ENCODE data around the gene IFRD1. TPM values are rescaled to one million over a fixed set of nuclear protein-coding genes. Genes with fewer than 3 reads are reported as not detected.

IFRD1 gene
- total RNA-seq, 1 donor from 2014 or later, result 67.0 TPM

GRCh38 chr7:112442210-112442609 is 8.1 kb upstream of the IFRD1 start:
- TF ChIP-seq CTCF (IDR thresholded peaks at IDR 0.05), result no peak
- H3K4me1 Mint-ChIP-seq, result no peaks in the 10 kb centered on the region
- POLR2A ChIA-PET, result no interaction called here
- CTCF ChIA-PET, result no interaction called here
- no peaks in the 10 kb centered on the region for H3K9me3 Mint-ChIP-seq
- no peaks in the 10 kb centered on the region for H3K27me3 Mint-ChIP-seq
- DNase-seq, result no peak
- H3K27ac Mint-ChIP-seq, result no peak overlapping the region
- no peak overlapping the region for H3K4me3 Mint-ChIP-seq
- intact Hi-C loops (cut with micrococcal nuclease), result no loop called here
- no peak for ATAC-seq (ENCODE audit: low read depth)
- no peaks in the 10 kb centered on the region for H3K36me3 Mint-ChIP-seq (ENCODE audit: low read depth)

- ChIA-PET POLR2A (no interaction called here), CTCF (no interaction called here)
- Mint-ChIP-seq H3K36me3 (ENCODE audit: low read depth) (no peaks in the 10 kb centered on the region), H3K4me3 (no peak overlapping the region), H3K27ac (no peak overlapping the region), H3K27me3 (no peaks in the 10 kb centered on the region), H3K9me3 (no peaks in the 10 kb centered on the region), H3K4me1 (peaks cover 4% of the 10 kb centered on the region)
- no peak for ATAC-seq (ENCODE audit: low read depth)
- intact Hi-C loops (cut with micrococcal nuclease), result no loop called here
- no peak for TF ChIP-seq CTCF (IDR thresholded peaks at IDR 0.05)
- DNase-seq, result no peak
Observed at GRCh38 chr7:112444505-112444904, 5.8 kb upstream of the IFRD1 start.

- ChIA-PET CTCF (no interaction called here), POLR2A (no interaction called here)
- no peak for DNase-seq
- Mint-ChIP-seq H3K4me3 (no peak overlapping the region), H3K27me3 (no peaks in the 10 kb centered on the region), H3K9me3 (no peaks in the 10 kb centered on the region), H3K4me1 (peaks cover 14% of the 10 kb centered on the region), H3K36me3 (ENCODE audit: low read depth) (peaks cover 10% of the 10 kb centered on the region), H3K27ac (no peak overlapping the region)
- TF ChIP-seq CTCF (IDR thresholded peaks at IDR 0.05), result no peak
- no peak for ATAC-seq (ENCODE audit: low read depth)
- intact Hi-C loops (cut with micrococcal nuclease), result no loop called here
Observed at GRCh38 chr7:112446431-112446830, 3.8 kb upstream of the IFRD1 start.

GRCh38 chr7:112447406-112447805 is 2.9 kb upstream of the IFRD1 start:
- H3K36me3 Mint-ChIP-seq (ENCODE audit: low read depth), result peaks cover 11% of the 10 kb centered on the region
- CTCF ChIA-PET, result no interaction called here
- intact Hi-C loops (cut with micrococcal nuclease), result no loop called here
- POLR2A ChIA-PET, result no interaction called here
- no peak overlapping the region for H3K4me3 Mint-ChIP-seq
- H3K27ac Mint-ChIP-seq, result no peak overlapping the region
- no peaks in the 10 kb centered on the region for H3K9me3 Mint-ChIP-seq
- no peak for TF ChIP-seq CTCF (IDR thresholded peaks at IDR 0.05)
- no peaks in the 10 kb centered on the region for H3K27me3 Mint-ChIP-seq
- peaks cover 23% of the 10 kb centered on the region for H3K4me1 Mint-ChIP-seq
- ATAC-seq (ENCODE audit: low read depth) (no peak), DNase-seq (no peak)

- CTCF ChIA-PET, result no interaction called here
- no peak for TF ChIP-seq CTCF (IDR thresholded peaks at IDR 0.05)
- Mint-ChIP-seq H3K4me1 (peaks cover 31% of the 10 kb centered on the region), H3K4me3 (no peak overlapping the region), H3K27ac (no peak overlapping the region), H3K27me3 (no peaks in the 10 kb centered on the region), H3K9me3 (no peaks in the 10 kb centered on the region), H3K36me3 (ENCODE audit: low read depth) (peaks cover 11% of the 10 kb centered on the region)
- no peak for DNase-seq
- ATAC-seq (ENCODE audit: low read depth), result no peak
- intact Hi-C loops (cut with micrococcal nuclease), result no loop called here
- POLR2A ChIA-PET, result interaction anchor here (0.7 kb wide), 1 partner anchor 414 kb away, joined by 3 read pairs; no protein-coding TSS in a partner anchor
Observed at GRCh38 chr7:112448381-112448780, 1.9 kb upstream of the IFRD1 start.
